GM23338 (cell line): ENCODE data around the gene OCIAD1. TPM values are rescaled to one million over a fixed set of nuclear protein-coding genes. Genes with fewer than 3 reads are reported as not detected.

Experiments used
- ATAC-seq: fragments of 200-7000 bp; cut with Tn5 transposase; 3 replicates; pipeline ENCODE4 v1.9.1; 2020
- DNase-seq: peaks from one replicate; pipeline ENCODE4 v3.0.0-alpha.2; 2015; ENCODE audit warnings: low spot score
- H2AFZ ChIP-seq: fragments of 200-600 bp; sonication (generic); 2 replicates; pipeline ENCODE4 v1.8.0; 2016; ENCODE audit warnings: antibody characterized with exemption, mild to moderate bottlenecking, moderate library complexity
- H3F3A ChIP-seq: fragments of 200-600 bp; sonication (generic); replicated peaks from 2 replicates; pipeline ENCODE4 v1.8.0; 2017; ENCODE audit warnings: antibody characterized with exemption, mixed run types, low read depth
- H3K27ac ChIP-seq: fragments of 200-600 bp; sonication (generic); 2 replicates; pipeline ENCODE4 v1.6.1; 2016; ENCODE audit warnings: low read depth
- H3K27me3 ChIP-seq: fragments of 200-600 bp; sonication (generic); 2 replicates; pipeline ENCODE4 v1.8.0; 2016; ENCODE audit warnings: mild to moderate bottlenecking, mixed run types, moderate library complexity; ENCODE audit not compliant: insufficient read depth
- H3K36me3 ChIP-seq: fragments of 200-600 bp; sonication (generic); 2 replicates; pipeline ENCODE4 v1.8.0; 2016; ENCODE audit warnings: mild to moderate bottlenecking; ENCODE audit not compliant: insufficient read depth
- H3K4me1 ChIP-seq: fragments of 200-600 bp; sonication (generic); 2 replicates; pipeline ENCODE4 v1.8.0; 2016; ENCODE audit warnings: mild to moderate bottlenecking, moderate library complexity; ENCODE audit not compliant: insufficient read depth
- H3K4me2 ChIP-seq: fragments of 200-600 bp; sonication (generic); 2 replicates; pipeline ENCODE4 v1.7.1; 2017; ENCODE audit warnings: mixed run types
- H3K4me3 ChIP-seq: fragments of 200-600 bp; sonication (generic); 2 replicates; pipeline ENCODE4 v1.6.1; 2016; ENCODE audit warnings: mixed run types
- H3K79me2 ChIP-seq: fragments of 200-600 bp; sonication (generic); replicated peaks from 2 replicates; pipeline ENCODE4 v1.8.0; 2017; ENCODE audit warnings: mild to moderate bottlenecking; ENCODE audit not compliant: insufficient read depth
- H3K9me2 ChIP-seq: fragments of 200-600 bp; sonication (generic); 2 replicates; pipeline ENCODE4 v1.8.0; 2017; ENCODE audit not compliant: insufficient read depth
- H4K20me1 ChIP-seq: fragments of 200-600 bp; sonication (generic); replicated peaks from 2 replicates; pipeline ENCODE4 v1.8.0; 2017; ENCODE audit warnings: mild to moderate bottlenecking; ENCODE audit not compliant: insufficient read depth
- H3K27ac Mint-ChIP-seq: 2 replicates; pipeline ENCODE4 v1.8.0; 2020; ENCODE audit warnings: inconsistent platforms, mild to moderate bottlenecking, moderate library complexity, mixed read lengths
- H3K27me3 Mint-ChIP-seq: 3 replicates; pipeline ENCODE4 v1.8.0; 2022; ENCODE audit warnings: low read depth, mild to moderate bottlenecking, moderate library complexity, mixed read lengths, inconsistent platforms; ENCODE audit not compliant: insufficient read depth, poor library complexity
- H3K36me3 Mint-ChIP-seq: 3 replicates; pipeline ENCODE4 v1.8.0; 2021; ENCODE audit warnings: low read depth, mild to moderate bottlenecking, inconsistent platforms, moderate library complexity, mixed read lengths
- H3K4me1 Mint-ChIP-seq: 3 replicates; pipeline ENCODE4 v1.8.0; 2020; ENCODE audit warnings: mild to moderate bottlenecking, inconsistent platforms, mixed read lengths
- H3K4me3 Mint-ChIP-seq: 3 replicates; pipeline ENCODE4 v1.8.0; 2021; ENCODE audit warnings: moderate library complexity, mild to moderate bottlenecking, inconsistent platforms, mixed read lengths
- H3K9me3 Mint-ChIP-seq: 3 replicates; pipeline ENCODE4 v1.8.0; 2020; ENCODE audit warnings: moderate library complexity, mild to moderate bottlenecking, inconsistent platforms, mixed read lengths
- CREB1 ChIP-seq: fragments of 250-450 bp; sonication (Bioruptor Pico); IDR thresholded peaks from 2 replicates; pipeline ENCODE4 v1.5.0; 2020; ENCODE audit warnings: low read depth, mild to moderate bottlenecking, moderate library complexity
- EZH2 ChIP-seq: fragments of 200-600 bp; sonication (generic); IDR thresholded peaks from one replicate; pipeline ENCODE4 v1.8.0; 2017; ENCODE audit warnings: antibody characterized with exemption, mild to moderate bottlenecking, low read depth; ENCODE audit not compliant: unreplicated experiment
- EZH2phosphoT487 ChIP-seq: fragments of 200-600 bp; sonication (generic); IDR thresholded peaks from one replicate; pipeline ENCODE4 v1.8.1; 2018; ENCODE audit warnings: antibody characterized with exemption; ENCODE audit not compliant: unreplicated experiment
- JUNB ChIP-seq: IDR thresholded peaks from one replicate; pipeline ENCODE4 v1.6.1; 2016; ENCODE audit warnings: antibody characterized with exemption; ENCODE audit not compliant: unreplicated experiment
- NANOG ChIP-seq: IDR thresholded peaks from 2 replicates; pipeline ENCODE4 v1.6.1; 2016; ENCODE audit warnings: antibody characterized with exemption, borderline replicate concordance
- STAT1 ChIP-seq: IDR thresholded peaks from one replicate; pipeline ENCODE4 v1.6.1; 2016; ENCODE audit warnings: antibody characterized with exemption; ENCODE audit not compliant: unreplicated experiment
- ZNF114 ChIP-seq: fragments of 250-450 bp; sonication (Bioruptor Pico); IDR thresholded peaks from 2 replicates; pipeline ENCODE4 v1.5.0; 2020; ENCODE audit warnings: mild to moderate bottlenecking, moderate library complexity
- ZNF331 ChIP-seq: fragments of 250-450 bp; sonication (Bioruptor Pico); IDR thresholded peaks from 2 replicates; pipeline ENCODE4 v1.5.0; 2020; ENCODE audit warnings: low read depth, mild to moderate bottlenecking, moderate library complexity
- polyA plus RNA-seq: library from polyadenylated mRNA; unstranded; fragments of >200 nt; fragmentation: Nextera tagmentation; extraction: Ambion mirVana; gene quantifications from 2 replicates; pipeline ENCODE4 v1.2.1, GENCODE V29; 2016
- total RNA-seq: library from RNA; depleted of rRNA; stranded (reverse); fragments of >200 nt; shearing (Covaris generic); gene quantifications from 2 replicates; pipeline ENCODE4 v1.2.3, GENCODE V29; 2014
- TF ChIP-seq, protein P1 (sequence below): IDR thresholded peaks from 2 replicates; pipeline ENCODE4 v1.6.1; 2016; ENCODE audit warnings: antibody characterized with exemption
- TF ChIP-seq, protein P2 (sequence below): IDR thresholded peaks from one replicate; pipeline ENCODE4 v1.6.1; 2018; ENCODE audit warnings: antibody characterized with exemption; ENCODE audit not compliant: unreplicated experiment
- TF ChIP-seq, protein P3 (sequence below), 2 experiments: fragments of 200-600 bp in 1 of 2; sonication (generic) in 1 of 2; conservative IDR thresholded peaks; 2 replicates each; pipeline versions ENCODE4 v1.5.1 to v1.6.1; 2016 to 2017; ENCODE audit warnings: antibody characterized with exemption in 2 of 2, low read depth in 2 of 2, mild to moderate bottlenecking in 2 of 2, moderate library complexity in 1 of 2

OCIAD1 gene
- total and polyA plus RNA-seq, 2 experiments from 2014 or later = 125 to 190 TPM

DNA sequence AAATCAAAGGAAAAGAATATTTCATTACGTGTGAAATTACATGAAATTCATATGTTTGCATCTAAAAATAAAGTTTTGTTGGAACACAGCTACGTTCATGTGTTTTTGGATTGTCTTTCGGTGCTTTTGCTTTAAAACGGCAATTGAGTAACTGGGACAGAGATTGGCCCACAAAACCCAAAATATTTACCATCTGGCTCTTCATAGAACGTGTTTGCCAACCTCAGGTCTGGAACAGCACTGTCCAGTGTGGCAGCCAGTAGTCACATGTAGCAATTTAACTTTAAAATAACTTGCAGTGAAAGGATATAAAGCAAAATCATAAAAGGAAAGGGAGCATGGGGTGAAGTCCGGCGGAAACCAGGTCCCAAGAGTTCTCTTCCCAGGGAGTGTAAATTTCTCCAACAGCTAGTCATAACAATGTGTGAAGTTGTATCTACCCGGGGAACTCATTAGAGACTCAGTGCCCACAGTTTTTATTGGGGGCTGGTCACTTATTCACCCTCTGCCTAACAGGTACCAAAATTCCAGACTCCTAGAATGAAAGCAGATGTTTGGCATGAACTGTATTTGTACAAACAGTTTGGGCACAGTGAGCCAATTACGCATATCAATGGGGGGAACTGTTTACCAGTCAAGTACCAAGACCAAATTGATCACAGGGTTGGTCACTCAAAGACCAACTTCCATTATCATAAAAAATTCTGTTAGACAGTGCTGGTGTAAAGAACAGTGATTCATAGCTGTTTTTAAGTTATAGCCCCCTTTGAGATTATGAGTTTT, 10.3 kb downstream of the OCIAD1 start (continued):
- TF ChIP-seq EZH2 = no peak
- TF ChIP-seq, protein P1, sequence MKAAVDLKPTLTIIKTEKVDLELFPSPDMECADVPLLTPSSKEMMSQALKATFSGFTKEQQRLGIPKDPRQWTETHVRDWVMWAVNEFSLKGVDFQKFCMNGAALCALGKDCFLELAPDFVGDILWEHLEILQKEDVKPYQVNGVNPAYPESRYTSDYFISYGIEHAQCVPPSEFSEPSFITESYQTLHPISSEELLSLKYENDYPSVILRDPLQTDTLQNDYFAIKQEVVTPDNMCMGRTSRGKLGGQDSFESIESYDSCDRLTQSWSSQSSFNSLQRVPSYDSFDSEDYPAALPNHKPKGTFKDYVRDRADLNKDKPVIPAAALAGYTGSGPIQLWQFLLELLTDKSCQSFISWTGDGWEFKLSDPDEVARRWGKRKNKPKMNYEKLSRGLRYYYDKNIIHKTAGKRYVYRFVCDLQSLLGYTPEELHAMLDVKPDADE = no peak
- TF ChIP-seq EZH2phosphoT487 = no peak
- no peak for TF ChIP-seq NANOG
- TF ChIP-seq, protein P2, sequence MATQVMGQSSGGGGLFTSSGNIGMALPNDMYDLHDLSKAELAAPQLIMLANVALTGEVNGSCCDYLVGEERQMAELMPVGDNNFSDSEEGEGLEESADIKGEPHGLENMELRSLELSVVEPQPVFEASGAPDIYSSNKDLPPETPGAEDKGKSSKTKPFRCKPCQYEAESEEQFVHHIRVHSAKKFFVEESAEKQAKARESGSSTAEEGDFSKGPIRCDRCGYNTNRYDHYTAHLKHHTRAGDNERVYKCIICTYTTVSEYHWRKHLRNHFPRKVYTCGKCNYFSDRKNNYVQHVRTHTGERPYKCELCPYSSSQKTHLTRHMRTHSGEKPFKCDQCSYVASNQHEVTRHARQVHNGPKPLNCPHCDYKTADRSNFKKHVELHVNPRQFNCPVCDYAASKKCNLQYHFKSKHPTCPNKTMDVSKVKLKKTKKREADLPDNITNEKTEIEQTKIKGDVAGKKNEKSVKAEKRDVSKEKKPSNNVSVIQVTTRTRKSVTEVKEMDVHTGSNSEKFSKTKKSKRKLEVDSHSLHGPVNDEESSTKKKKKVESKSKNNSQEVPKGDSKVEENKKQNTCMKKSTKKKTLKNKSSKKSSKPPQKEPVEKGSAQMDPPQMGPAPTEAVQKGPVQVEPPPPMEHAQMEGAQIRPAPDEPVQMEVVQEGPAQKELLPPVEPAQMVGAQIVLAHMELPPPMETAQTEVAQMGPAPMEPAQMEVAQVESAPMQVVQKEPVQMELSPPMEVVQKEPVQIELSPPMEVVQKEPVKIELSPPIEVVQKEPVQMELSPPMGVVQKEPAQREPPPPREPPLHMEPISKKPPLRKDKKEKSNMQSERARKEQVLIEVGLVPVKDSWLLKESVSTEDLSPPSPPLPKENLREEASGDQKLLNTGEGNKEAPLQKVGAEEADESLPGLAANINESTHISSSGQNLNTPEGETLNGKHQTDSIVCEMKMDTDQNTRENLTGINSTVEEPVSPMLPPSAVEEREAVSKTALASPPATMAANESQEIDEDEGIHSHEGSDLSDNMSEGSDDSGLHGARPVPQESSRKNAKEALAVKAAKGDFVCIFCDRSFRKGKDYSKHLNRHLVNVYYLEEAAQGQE = no peak
- TF ChIP-seq ZNF114 (CRISPR knock-in tag) = no peak
- no peak for TF ChIP-seq STAT1
- TF ChIP-seq, protein P3, sequence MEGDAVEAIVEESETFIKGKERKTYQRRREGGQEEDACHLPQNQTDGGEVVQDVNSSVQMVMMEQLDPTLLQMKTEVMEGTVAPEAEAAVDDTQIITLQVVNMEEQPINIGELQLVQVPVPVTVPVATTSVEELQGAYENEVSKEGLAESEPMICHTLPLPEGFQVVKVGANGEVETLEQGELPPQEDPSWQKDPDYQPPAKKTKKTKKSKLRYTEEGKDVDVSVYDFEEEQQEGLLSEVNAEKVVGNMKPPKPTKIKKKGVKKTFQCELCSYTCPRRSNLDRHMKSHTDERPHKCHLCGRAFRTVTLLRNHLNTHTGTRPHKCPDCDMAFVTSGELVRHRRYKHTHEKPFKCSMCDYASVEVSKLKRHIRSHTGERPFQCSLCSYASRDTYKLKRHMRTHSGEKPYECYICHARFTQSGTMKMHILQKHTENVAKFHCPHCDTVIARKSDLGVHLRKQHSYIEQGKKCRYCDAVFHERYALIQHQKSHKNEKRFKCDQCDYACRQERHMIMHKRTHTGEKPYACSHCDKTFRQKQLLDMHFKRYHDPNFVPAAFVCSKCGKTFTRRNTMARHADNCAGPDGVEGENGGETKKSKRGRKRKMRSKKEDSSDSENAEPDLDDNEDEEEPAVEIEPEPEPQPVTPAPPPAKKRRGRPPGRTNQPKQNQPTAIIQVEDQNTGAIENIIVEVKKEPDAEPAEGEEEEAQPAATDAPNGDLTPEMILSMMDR (conservative IDR thresholded peaks at IDR 0.05; ENCODE audit: low read depth in 2 of 2) = no peak
- TF ChIP-seq JUNB = no peak

DNA sequence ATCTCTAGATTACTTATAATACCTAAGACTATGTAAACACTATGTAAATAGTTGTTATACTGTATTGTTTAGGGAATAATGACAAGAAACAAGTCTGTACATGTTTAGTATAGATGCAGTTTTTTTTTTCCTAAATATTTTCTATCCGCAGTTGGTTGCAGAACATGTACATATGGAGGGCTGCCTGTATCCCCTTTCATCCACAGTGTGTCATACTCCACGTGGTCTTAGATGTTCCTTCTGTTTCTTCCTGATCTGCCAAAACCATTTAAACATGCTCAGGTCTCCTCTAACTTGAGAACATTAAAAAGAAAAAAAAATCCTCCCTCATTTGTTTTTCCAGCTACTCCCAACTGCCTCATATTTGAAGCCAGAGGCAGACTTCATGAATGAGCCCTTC, 14.0 kb downstream of the OCIAD1 start:
- H3K36me3 ChIP-seq = peaks cover 32% of the 10 kb centered on the region; the same call in 1 of the 2 replicates

More for the DNA sequence above, 14.0 kb downstream of the OCIAD1 start:
- DNase-seq (no peak), ATAC-seq (no peak)
- Histone ChIP-seq H3K79me2 (peaks cover 95% of the 10 kb centered on the region), H3F3A (no peaks in the 10 kb centered on the region), H4K20me1 (peaks cover 38% of the 10 kb centered on the region), H3K9me2 (no peaks in the 10 kb centered on the region), H3K27me3 (no peaks in the 10 kb centered on the region), H3K4me3 (no peak overlapping the region), H3K4me1 (no peaks in the 10 kb centered on the region), H3K4me2 (no peak overlapping the region), H2AFZ (no peak overlapping the region), H3K27ac (no peak overlapping the region; the same call in 1 of the 2 replicates)
- H3K27ac Mint-ChIP-seq = peak overlapping the region; percentile 38; the same call in 1 of the 2 replicates
- H3K27me3 Mint-ChIP-seq = no peaks in the 10 kb centered on the region
- no peak overlapping the region for H3K4me3 Mint-ChIP-seq
- TF ChIP-seq EZH2phosphoT487 (no peak), EZH2 (no peak), CREB1 (no peak), NANOG (no peak), JUNB (no peak), ZNF114 (CRISPR knock-in tag) (no peak), ZNF331 (CRISPR knock-in tag) (no peak)
- TF ChIP-seq, protein P3 (conservative IDR thresholded peaks at IDR 0.05; ENCODE audit: low read depth in 2 of 2) = no peak
- TF ChIP-seq, protein P2 = no peak
- no peaks in the 10 kb centered on the region for H3K9me3 Mint-ChIP-seq
- peaks cover 70% of the 10 kb centered on the region for H3K36me3 Mint-ChIP-seq
- H3K4me1 Mint-ChIP-seq = peaks cover 3% of the 10 kb centered on the region; the same call in 2 of the 3 replicates
